ENCODE results near the gene MRPL37.

- TF ChIP-seq, protein P1, sequence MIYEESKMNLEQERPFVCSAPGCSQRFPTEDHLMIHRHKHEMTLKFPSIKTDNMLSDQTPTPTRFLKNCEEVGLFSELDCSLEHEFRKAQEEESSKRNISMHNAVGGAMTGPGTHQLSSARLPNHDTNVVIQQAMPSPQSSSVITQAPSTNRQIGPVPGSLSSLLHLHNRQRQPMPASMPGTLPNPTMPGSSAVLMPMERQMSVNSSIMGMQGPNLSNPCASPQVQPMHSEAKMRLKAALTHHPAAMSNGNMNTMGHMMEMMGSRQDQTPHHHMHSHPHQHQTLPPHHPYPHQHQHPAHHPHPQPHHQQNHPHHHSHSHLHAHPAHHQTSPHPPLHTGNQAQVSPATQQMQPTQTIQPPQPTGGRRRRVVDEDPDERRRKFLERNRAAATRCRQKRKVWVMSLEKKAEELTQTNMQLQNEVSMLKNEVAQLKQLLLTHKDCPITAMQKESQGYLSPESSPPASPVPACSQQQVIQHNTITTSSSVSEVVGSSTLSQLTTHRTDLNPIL (CRISPR knock-in tag; IDR thresholded peaks at IDR 0.05; ENCODE audit: low read depth), result no peak
- TF ChIP-seq POU6F1 (CRISPR knock-in tag; IDR thresholded peaks at IDR 0.05; ENCODE audit: borderline replicate concordance, low read depth), result no peak
- no peak for TF ChIP-seq ZNF565 (CRISPR knock-in tag; conservative IDR thresholded peaks at IDR 0.05; ENCODE audit: low read depth)
- no peak for TF ChIP-seq ZFP3 (CRISPR knock-in tag; IDR thresholded peaks at IDR 0.05)
- TF ChIP-seq PPARA (CRISPR knock-in tag; IDR thresholded peaks at IDR 0.05; ENCODE audit: borderline replicate concordance), result no peak
- TF ChIP-seq GLIS3 (CRISPR knock-in tag; IDR thresholded peaks at IDR 0.05), result no peak
- no peak for TF ChIP-seq PATZ1 (CRISPR knock-in tag; IDR thresholded peaks at IDR 0.05; ENCODE audit: borderline replicate concordance)
- no peak for TF ChIP-seq ZFP30 (CRISPR knock-in tag; IDR thresholded peaks at IDR 0.05)
Measured at GRCh38 chr1:54152696-54153095, 47.3 kb upstream of the MRPL37 start, which contains the start of gene CDCP2.
